SH-SY5Y (cell line): ENCODE data around the gene GABRG3.

Source experiments
- GATA2 ChIP-seq: IDR thresholded peaks from 2 replicates; pipeline ENCODE4 v1.6.1; 2011; ENCODE audit warnings: mild to moderate bottlenecking, low read depth, low read length
- GATA3 ChIP-seq: IDR thresholded peaks from 2 replicates; pipeline ENCODE4 v1.6.1; 2011; ENCODE audit warnings: low read depth, mild to moderate bottlenecking, low read length, moderate library complexity

GABRG3 gene

DNA sequence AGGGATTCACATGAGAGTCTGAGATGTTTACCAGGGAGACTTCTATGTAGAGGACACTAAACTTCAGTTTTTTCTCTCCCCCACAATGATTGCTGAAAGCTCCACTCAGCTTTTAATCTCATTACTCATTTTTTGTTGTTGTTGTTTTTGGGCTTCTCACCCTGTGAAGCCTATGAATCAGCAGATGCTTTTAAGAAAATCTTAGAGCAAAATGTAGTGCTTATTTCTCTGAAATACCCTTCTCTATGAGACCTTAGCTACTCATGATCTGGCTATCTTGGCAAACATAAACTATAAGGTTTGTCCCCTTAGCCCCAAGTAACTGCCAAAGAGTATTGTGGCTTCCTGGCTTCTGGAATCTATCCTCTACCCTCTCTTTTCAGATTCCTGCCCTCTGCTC lies 590.8 kb downstream of the GABRG3 start:
- TF ChIP-seq GATA3: no peak
- TF ChIP-seq GATA2: no peak

DNA sequence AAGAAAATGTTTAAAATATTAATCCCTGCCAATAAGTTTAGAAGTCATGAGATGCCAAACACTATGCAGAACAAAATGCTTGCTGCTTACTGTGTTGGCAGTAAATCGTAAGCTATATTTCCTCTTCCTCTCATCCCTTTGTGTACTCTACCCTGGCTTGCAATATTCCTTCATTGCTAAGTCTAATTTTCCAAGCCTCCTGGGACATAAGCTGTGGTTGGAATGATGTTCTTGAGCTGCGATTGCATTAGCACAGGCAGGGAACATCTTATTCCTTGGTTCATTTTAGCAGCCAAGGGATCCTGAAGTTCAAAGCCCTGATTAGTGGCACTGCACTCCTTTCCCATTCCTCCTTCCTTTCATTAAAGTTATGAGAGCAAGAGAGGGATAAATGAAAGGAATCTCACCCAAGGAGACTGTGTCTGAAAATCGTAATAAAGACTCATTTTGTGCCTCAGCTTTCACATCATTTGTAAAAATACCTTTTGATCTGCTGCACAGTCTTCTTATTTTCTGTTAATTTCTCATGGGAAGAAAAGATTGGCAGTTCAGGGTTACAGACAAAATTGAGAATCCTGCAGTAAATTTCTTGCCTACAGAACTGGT lies 592.9 kb downstream of the GABRG3 start:
- TF ChIP-seq GATA3: no peak
- TF ChIP-seq GATA2: no peak

DNA sequence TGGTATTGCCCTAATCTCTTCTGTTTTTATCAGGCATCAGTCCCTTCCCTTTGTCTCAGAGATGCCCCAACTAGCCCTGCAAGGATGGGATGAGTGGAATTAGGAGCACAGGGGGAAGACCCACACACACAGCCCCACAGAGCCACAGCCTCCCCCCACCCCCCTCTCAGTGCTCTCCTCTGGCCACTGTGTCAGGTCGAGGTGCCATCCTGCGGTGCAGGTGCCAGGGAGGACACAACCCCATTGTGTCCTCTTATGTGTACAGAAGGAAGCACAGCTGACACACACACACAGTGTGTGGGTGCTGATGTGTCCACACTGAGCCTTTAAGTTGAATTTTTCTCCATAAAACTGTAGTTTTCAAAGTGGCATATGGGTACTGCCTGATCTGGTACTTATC lies 593.7 kb downstream of the GABRG3 start:
- TF ChIP-seq GATA2 (no peak), GATA3 (no peak)

DNA sequence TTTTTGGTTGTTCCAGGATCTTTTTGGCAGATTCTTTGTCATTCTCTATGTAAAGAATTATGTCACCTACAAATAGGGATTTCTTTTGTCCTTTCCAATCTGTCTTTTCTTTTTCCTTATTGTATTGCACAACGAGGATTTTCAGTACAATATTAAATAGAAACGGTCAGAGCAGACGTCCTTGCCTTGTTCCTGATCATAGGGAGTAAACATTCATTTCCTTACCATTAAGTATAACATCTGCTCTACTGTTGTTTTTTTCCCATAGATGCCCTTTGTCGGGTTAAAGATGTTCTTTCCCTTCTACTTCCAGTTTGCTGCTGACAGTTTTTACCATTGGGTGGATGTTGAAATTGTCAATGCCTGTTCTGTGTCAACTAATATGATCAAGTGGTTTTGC lies 599.8 kb downstream of the GABRG3 start:
- TF ChIP-seq GATA3 (no peak), GATA2 (no peak)

DNA sequence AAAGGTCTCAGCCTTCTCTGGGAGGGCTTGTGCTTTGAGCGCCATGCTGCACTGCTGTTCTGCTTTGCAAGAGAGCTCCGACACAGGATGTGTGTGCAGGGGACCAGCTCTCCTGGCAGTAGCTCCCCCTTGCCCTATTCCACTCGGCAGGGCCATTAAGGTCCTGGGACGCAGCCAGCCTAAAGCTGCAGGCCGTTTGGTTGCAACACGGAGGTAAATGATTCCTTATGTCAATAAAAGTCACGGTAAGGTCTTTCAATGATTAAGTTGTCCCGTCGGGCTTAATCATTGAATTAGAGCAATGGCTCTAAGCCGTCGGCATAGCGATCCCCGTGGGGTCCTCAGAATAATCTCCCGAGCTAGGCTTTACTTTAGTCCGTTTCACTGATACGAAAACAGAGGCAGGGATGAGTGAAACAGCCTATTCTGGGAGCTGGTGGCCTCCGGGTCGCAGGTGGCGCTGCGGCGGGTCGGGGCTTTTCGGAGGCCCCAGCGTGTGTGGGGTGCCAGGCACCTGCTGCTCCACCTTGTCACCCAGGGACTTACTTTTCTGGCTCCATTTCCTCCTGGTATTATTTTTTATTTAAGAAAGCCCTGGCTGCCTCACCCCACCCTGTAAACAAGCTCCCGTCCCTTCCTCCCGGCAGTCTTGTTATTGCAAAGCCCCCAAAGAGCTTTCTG lies 603.0 kb downstream of the GABRG3 start:
- TF ChIP-seq GATA3 (no peak), GATA2 (no peak)

DNA sequence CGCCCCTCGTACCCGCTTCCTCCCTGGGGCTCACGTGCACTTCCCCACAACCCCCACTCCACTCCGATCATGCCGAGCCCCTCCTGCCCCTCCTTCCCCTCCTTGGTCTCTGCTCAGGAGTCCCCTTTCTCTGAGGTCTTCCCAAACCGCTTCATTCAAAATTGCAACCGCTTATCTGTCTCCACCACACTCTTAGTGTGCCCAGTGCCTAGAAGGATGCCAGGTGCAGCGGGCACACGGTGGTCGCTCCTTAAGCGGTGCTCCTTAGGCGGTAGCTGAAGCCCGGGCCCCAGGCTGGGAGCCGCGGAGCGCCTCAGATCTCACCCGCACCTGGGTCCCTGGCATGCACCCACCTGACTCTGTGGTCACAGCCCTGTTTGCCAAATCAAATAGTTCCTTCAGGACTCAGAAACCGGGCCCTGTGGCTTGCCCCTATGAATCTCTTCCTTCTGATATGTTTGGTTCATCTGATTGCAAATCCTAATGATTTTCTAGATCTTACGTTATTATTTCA lies 603.6 kb downstream of the GABRG3 start:
- no peak for TF ChIP-seq GATA2
- TF ChIP-seq GATA3: no peak

DNA sequence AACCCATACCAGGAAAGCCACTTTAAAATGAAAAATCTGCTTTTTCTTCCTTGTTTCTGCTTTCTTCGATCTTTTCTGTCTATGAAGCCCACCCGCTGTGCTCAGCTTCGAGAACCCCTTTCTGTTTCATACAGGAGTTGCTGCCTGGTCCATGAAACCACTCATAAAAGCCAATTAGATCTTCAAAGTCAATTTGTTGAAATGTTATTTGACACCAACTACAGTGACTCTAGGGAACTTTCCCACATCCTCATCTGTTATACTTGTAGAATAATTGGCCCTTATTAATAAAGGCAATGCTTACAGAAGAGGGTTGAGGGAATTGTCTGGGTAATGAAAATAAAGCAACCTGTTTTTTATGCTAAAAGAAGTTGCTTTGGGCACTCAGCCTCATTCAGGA lies 604.5 kb downstream of the GABRG3 start:
- TF ChIP-seq GATA3 (no peak), GATA2 (no peak)

DNA sequence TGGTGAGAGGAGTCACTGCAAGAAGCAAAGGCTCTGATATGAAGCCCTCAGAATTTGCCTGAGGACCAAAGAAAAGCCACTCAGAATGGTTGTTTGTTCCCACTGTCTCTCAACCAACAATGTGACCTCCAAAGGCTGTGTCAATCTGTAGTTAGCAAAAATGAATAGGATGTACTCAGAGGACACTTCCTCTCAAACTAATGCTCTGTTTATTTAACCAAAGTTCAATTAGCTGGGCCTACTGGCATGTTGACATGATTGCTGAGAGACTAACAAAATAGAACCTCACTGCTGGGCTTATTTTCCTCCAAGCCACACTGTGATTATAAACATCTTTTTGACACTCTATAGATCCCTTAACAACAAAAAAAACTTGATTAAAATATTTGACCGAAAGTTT lies 605.6 kb downstream of the GABRG3 start:
- TF ChIP-seq GATA3 (no peak), GATA2 (no peak)

DNA sequence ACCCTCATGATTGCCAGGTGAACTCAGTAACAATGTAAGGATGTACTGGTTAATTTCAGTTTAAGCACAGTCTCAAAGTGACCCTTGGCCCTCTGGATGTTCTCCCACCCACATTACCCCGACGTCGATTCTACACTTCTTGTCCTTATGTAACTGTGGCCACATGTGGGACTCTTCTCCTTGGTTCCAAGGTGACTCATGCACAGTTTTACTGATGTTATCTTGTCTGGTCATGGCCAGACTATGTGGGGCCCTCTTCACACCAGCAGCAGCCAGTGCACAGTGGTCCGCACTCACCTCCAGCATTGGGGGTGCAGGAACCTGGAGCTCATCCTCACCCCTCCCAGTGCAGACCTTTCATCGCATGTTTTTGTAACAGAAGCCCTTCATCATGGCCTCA lies 608.8 kb downstream of the GABRG3 start:
- TF ChIP-seq GATA2: no peak
- no peak for TF ChIP-seq GATA3

DNA sequence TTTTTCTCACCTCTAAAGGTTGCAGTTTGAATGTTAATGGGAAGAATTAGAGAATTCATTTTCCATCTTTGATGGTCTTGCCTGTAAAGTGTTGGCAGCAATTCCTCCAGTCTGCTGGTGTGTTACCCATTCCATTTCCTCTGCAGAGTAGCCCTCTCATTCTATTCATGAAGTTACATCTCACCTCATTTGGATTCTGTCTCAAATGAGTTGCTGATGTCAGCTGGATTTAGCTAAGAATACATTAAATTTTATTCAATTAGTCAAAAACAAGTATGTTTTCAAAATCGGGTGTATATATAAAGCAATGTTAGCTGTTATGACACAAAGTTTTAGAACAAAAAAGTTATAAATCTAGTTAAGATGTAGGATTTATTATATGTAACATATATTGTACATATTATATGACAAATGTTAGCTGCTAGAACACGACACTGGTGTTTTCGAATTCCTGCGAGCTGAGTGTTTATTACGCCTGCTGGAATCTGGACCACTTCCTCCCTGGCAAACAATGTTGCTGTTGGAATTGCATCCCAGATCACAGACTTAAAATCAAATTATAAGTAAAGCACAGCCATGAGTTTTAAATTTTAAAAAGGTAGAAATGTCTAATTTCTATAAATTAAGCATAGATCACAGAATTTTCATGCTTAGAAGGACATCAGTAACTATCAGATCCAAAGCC lies 611.9 kb downstream of the GABRG3 start:
- TF ChIP-seq GATA3: no peak
- no peak for TF ChIP-seq GATA2

DNA sequence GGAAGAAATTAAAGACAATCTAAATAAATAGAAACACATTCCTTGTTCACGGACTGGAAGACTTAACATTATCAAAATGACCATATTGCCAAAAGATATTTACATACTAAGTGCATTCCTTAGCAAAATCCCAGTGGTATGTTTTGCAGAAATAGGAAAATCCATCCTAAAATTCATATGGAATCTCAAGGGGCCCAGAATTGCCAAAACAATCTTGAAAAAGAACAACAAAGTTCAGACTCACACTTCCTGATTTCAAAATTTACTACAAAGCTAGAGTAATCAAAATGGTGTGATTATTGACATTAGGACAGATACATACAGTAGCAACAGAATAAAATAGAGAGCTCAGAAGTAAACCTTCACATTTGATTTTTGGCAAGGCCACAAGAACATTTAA lies 612.7 kb downstream of the GABRG3 start:
- TF ChIP-seq GATA3 (no peak), GATA2 (no peak)

DNA sequence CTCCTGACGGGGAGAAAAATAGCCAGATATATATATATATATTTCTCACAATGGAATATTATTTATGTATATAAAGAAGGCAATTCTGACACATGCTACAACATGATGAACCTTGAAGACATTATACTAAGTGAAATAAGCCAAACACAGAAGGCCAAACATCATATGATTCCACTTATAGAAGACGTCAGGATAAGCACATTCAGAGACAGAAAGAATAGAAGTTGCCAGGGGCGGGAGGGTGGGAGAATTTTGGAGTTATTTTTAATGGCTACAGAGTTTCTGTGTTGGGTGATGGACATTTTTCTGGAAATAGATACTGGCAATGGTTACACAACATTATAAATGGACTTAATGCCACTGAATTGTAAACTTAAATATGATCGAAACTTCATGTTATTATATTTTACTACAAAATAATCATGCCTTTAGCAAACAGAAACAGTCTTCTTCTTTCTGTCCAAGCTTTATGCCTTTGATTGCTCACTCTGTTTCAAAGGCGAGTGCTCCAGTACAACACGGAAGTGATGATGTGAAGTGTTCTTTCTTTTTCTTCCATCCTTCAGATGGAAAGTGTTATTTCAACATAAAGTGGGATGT lies 614.2 kb downstream of the GABRG3 start:
- TF ChIP-seq GATA3 (no peak), GATA2 (no peak)

DNA sequence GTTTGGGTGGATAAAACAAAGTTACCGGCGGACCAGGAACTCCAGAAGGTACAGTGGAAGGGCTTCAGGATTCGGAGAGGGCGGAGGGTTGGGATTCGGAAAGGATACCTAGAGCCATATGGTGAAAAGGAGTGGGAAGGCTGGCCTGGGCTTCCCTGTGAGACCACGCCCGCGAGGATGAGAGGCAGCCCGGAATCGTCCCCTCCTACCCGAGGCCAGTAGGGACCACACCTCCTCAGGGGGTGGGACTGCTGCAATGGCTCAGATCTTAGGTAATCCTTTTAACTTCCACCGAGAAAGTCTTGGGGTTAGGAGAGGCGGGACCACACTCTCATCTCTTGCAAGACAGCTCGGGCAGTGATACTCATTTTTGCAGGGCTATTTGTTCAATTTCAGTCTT lies 616.8 kb downstream of the GABRG3 start:
- TF ChIP-seq GATA3: no peak
- TF ChIP-seq GATA2: no peak

DNA sequence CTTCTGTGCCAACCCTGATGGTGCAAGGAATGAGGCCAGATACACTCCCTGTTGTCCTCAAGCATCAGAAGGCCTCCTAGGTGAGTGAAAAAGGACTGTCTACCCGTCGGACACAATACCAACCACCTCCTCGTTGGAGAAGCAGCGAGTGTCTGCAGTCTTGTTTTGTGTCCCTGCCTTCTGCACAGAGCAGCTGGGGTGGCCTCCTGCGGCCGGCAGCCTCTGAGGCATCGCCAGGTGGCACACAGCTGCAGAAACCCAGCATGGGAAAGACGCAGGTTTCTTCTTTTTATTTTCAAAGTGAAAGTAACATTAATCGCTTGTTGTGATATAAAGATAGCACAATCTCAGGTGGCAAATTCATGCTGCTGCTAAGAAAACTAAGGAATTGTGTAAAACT lies 618.3 kb downstream of the GABRG3 start:
- TF ChIP-seq GATA3 (no peak), GATA2 (no peak)

DNA sequence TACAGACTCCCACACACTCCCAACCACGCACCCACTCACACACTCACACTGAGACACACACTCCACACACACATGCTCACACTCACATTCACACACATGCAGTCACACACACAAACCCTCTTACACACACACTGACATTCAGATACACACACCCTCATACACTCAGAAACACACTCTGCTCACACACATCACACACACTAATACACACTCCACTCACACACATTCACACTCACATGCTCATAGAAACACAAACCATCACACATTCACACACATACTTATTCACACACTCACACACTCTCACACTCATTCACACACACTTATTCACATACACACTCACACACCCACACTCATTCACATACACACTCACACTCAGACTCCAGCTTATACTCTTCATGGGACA lies 618.8 kb downstream of the GABRG3 start:
- TF ChIP-seq GATA2 (no peak), GATA3 (no peak)
